ENCODE data around the gene ENAM. TPM values are rescaled to one million over a fixed set of nuclear protein-coding genes. Genes with fewer than 3 reads are reported as not detected.
"Not testable (repeated sequence)": the region's sequence is repeated elsewhere in the genome, so short reads cannot be mapped to it uniquely, and the experiment has no call there.

Gene ENAM
- total RNA-seq, 1 donor from 2014 or later: not detected

GRCh38 chr4:70623323-70623722 lies 5.2 kb upstream of the ENAM start:
- intact Hi-C loops (cut with micrococcal nuclease): no loop called here

DNA sequence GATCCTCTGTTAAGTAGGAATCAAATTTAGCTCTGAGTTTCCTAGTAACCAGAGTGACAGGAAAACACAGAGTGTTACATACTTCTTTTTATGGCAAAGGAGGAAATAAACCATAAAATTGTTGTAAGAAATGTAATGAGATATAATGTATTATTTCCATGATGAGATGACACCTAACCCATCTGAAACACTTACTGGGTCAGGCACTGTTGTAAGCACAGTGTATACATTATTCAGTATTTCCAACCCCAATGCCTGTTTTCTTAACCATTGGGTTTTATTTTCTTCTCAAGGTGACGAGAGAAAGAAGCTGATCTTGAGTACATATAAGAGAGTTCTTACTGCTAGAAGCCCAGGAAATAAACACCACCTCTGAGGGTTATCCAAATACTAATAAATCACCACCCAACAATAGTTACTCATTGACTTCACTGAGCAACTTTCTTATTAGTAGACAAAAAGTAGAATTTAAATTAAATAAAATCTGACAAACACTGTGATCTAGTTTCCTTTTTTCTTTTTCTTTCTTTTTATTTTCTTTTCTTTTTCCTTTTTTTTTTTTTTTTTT lies 4.2 kb upstream of the ENAM start:
- intact Hi-C loops (cut with micrococcal nuclease): no loop called here

GRCh38 chr4:70627620-70628019 lies 924 bp upstream of the ENAM start:
- intact Hi-C loops (cut with micrococcal nuclease): no loop called here

DNA sequence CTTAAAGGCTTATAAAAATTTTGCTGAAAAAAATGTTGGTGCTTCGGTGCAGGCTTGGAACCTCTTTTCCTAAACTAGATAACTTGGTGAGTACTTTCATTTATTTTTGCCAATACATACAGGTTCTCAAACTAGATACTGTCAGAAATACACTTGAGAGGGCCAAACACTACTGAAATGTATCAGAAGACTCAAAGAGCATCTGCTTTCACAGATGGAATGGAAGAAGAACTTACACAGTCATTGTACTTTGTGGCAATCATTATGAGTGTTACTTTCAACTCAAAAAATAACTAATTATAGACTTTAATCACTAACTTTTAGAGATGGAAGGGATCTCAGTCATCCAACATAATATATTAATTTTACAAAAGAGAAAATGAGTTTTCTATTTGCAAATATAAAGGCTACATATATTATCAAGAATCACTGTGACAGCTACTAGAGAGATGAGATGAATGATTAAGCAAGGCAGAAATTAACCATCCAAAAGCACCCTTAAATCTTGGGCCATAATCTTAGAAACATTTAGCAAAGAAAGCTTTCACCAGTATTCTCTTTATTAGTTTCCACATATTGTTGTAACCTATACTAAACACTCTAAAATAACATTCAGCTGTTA lies 1.0 kb downstream of the ENAM start:
- intact Hi-C loops (cut with micrococcal nuclease): no loop called here

- intact Hi-C loops (cut with micrococcal nuclease): no loop called here
These were observed 1.6 kb downstream of the ENAM start for GRCh38 chr4:70630162-70630561.

- intact Hi-C loops (cut with micrococcal nuclease): no loop called here
These were observed 3.5 kb downstream of the ENAM start for GRCh38 chr4:70632028-70632427.

GRCh38 chr4:70634482-70634881 lies 5.9 kb downstream of the ENAM start:
- intact Hi-C loops (cut with micrococcal nuclease): no loop called here

GRCh38 chr4:70637239-70637913 lies 8.8 kb downstream of the ENAM start:
- intact Hi-C loops (cut with micrococcal nuclease): no loop called here

DNA sequence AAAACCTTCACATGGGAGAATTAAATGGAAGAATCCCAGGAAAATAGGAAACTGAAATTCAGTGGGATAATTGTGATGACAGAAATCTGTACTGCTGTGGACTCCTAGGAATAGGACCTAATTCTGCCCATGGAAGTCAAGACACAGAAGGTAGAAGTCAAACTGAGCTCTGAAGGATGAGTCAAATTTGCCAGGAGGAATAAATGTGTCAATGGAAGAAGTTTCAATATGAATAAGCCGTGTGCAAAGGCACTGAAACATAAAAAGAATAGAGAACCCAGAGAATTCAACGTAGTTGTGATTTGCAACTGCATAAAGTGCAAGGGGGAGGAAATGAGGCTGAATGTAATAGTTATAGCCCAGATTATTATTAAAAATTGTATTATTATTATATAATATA lies 11.6 kb downstream of the ENAM start:
- intact Hi-C loops (cut with micrococcal nuclease): no loop called here

- intact Hi-C loops (cut with micrococcal nuclease): loop anchor here (5.0 to 10.0 kb wide), 2 partner anchors 1064 to 1652 kb away; no protein-coding TSS in a partner anchor
These were observed 22.2 kb downstream of the ENAM start for GRCh38 chr4:70650741-70651140.

GRCh38 chr4:70651864-70652506 lies 23.4 kb downstream of the ENAM start:
- intact Hi-C loops (cut with micrococcal nuclease): loop anchor here (1.0 to 10.0 kb wide), 3 partner anchors 36 to 1650 kb away; partner anchors contain the start of gene UTP3

- intact Hi-C loops (cut with micrococcal nuclease): loop anchor here (5.0 to 10.0 kb wide), 2 partner anchors 1060 to 1648 kb away; no protein-coding TSS in a partner anchor
These were observed 26.1 kb downstream of the ENAM start for GRCh38 chr4:70654605-70655011.

DNA sequence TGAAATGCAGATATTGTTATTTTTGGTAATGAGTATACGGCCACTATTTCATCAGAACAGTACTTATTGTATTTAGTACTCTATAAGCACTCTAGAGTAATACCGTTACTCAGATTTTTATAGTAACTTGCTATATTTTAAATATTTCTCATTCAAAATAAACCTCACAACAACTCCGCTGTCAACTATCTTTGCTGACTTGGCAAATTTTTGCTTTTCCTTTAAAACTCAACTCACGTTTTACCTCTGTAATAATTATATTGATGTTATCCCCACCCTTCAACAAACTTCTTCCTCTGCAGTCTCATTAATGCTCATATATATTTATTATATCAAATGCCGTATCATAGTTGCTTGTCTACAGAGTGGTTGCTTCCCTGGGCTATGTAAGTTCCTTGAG lies 28.8 kb downstream of the ENAM start:
- intact Hi-C loops (cut with micrococcal nuclease): loop anchor here (10.0 kb wide), 1 partner anchor 1057 kb away; no protein-coding TSS in a partner anchor

DNA sequence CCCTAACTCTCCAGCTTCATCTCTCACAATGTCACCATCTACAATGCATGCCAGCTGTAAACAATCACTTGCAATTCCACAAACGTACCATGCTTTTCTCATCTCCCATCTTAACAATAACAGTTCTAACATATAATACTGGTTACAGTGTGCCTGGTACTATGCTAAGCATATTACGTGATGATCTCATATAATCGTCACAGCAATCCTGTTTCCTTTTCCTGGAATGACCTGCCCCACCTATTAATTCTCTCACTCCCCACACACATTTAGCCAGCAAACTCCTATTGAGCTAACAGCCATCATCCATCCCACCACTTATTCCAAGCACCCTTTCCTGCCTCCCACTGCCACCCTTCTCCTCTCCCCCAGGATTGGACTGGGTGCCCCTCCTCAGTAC lies 29.9 kb downstream of the ENAM start:
- intact Hi-C loops (cut with micrococcal nuclease): loop anchor here (10.0 kb wide), 1 partner anchor 1056 kb away; no protein-coding TSS in a partner anchor

- intact Hi-C loops (cut with micrococcal nuclease): no loop called here
These were observed 31.6 kb downstream of the ENAM start for GRCh38 chr4:70660106-70660505.

DNA sequence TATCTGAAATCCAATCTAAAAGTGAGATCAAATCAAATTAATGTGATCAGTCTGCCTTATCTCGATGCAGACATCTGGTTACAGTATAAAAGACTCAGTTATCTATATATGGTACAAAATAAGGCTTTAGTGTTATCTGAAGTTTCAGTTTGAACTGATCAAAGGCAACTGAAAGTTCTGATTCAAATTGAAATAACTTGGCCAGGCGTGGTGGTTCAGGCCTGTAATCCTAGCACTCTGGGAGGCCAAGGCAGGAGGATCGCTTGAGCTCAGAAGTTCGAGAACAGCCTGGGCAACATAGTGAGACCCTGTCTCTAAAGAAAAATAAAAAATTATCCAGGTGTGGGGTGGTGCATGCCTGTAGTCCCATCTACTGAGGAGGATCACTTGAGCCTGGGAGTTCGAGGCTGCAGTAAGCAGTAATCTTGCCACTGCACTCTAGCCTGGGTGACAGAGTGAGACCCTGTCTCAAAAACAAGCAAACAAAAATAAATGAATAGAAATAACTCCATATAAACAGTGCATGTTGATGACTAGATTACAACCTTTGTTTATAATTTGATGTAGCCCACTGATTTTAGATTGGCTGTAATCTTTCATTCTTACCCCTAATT lies 32.9 kb downstream of the ENAM start:
- intact Hi-C loops (cut with micrococcal nuclease): not testable (repeated sequence)

GRCh38 chr4:70666369-70666768 lies 37.8 kb downstream of the ENAM start, which contains the start of gene JCHAIN:
JCHAIN (minus strand) TSS chr4:70666508; CDS start chr4:70666490, 18 bp downstream.
- intact Hi-C loops (cut with micrococcal nuclease): no loop called here

- intact Hi-C loops (cut with micrococcal nuclease): no loop called here
These were observed 39.4 kb downstream of the ENAM start for GRCh38 chr4:70667740-70668535.

DNA sequence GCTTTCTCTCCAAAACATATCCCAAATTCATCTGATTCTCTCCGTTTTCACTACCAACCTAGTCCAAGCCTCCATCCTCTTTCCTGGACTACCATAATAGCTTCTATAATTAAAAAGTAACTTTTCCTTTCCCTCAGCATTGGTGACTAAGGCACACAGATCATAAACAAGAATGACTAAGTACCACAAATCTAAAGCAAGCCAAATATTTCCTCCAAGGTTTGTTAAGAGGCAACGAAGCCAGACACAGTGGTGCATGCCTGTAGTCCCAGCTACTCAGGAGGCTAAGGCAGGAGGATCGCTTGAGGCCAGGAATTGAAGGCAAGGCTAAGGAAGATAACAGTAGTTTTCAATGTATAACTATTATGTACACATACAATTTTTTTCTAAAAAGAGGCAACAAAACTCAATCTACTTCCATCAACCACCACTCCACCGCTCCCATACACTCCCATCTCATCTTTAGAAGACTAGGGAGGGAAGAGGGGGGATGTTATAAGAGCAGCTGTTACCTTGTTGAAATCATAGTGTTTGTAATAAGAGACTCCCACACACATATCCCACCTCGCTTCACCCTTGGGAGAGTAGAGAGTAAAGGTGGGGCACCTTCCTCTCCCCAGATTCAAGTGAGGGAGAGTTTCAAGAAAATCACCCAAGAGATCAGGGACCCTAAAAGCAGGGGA lies 41.9 kb downstream of the ENAM start:
- intact Hi-C loops (cut with micrococcal nuclease): no loop called here

DNA sequence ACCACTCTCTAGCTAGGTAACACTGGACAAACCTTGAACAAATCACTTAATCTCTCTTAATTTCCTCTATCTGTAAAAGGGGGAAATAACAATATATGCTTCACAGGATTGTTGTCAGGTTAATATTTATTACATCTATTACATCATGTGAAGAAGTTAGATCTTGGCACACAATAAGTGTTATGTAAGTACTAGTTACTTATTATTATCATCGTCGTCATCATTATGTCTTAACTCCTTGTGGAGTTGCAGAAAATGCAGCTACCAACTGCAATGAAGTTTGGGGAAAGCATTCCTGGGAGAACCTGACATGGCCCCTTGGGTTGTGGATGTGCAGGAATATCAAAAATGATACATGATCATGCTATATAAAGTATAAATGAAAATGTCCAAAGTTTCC lies 42.5 kb downstream of the ENAM start:
- intact Hi-C loops (cut with micrococcal nuclease): no loop called here
